NCI-H2196 (cell line): ENCODE measurements around the gene NUP50.
A peak's percentile ranks its signal among the peaks of the same experiment; 100 is the strongest.

Experiments
- DNase-seq: peaks from one replicate; lab custom pipeline; 2025; ENCODE audit not compliant: unreplicated experiment; lab: John Stamatoyannopoulos, UW

NUP50 gene

DNA sequence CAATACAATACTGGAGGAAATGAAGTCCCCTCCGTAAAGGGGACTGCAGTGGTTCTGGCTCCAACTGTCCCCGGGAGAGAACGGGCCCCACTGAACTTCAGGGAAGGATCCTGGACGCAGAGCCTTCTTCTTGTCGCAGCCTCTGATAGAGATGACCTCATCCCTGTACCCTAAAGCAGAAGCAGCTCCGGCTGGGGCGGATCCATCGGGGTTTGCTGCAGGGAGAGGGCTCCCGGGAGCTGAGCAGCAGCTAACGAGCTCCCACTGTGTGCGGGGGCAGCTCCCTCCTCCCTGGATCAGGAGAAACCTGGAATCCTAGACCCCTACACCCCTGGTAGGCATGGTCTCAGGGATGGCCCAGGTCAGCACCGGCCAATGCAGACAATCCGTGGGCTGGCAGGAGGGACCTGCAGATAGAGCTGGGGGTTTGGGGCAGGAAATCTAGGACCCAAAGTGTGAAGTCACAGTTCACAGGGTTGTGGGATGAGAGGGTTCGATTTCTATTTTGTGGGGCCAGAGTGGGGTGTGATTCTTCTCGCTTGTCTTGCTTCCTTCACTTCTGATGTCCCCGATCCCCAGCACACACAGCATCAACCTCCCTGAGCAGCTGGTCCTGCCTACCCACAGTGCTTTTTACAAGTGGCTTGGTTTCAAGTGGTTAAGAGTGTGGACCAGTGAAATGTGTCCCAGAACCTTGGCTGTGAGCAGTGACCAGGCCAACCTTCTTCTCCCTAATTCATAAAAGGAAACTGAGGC is 64.1 kb downstream of the NUP50 start:
- no peak for DNase-seq

DNA sequence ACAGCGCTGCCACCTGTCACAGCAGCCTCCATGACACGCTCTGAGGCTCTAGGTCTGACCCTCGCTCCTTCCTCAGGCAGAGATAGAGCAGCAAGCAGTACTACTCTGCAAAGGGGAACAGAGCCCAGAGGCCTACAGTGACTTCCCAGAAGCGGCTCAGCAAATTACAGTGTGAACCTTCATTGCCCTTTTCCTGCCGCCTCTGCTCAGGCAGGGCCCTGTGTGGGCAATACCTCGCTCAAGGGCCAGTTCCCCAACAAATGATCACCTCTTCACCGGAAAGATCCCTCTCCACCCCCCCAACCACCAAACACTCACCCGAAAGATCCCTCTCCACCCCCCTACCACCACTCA is 64.7 kb downstream of the NUP50 start:
- no peak for DNase-seq

DNA sequence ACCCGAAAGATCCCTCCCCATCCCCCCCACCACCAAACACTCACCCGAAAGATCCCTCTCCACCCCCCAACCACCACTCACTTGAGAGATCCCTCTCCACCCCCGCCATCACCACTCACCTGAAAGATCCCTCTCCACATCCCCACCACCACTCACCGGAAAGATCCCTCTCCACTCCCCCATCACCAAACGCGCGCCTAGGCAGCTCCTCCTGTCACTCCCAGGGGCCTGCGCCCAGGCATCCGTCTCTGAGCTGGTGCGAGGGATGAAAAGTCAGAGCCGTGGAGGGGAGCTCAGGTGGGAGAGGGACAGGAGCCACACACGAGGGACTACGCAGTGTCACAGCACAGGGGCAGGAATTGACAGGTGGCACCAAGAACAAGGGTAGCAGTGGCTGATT is 65.5 kb downstream of the NUP50 start:
- DNase-seq: no peak

DNA sequence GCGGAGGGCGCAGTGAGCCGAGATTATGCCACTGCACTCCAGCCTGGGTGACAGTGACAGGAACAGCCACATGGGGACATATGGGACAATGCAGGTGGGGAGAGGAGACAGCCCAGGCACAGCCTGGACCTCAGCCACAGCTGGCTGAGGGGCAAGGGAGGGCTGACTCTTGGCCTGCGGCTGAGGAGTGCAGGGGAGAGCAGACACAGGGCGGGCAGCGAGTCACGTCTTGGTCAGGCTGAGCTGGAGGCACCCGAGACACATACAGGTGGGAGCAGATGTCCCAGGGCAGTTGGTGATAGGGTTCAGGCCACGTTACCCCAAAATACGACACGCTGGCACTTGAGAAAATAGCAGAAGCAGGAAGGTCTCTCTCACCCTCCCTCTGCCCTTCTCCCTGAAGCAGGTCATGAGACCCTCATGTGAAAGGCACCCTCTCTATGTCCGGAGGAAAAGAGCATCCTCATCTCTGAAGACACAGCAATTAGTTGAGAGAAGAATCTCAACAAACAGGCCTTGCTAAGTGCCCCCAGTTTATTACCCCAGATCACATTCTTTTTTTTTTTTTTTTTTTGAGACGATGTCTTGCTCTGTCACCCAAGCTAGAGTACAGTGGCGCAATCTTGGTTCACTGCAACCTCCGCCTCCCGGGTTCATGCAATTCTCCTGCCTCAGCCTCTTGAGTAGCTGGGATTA is 66.4 kb downstream of the NUP50 start:
- DNase-seq: no peak

DNA sequence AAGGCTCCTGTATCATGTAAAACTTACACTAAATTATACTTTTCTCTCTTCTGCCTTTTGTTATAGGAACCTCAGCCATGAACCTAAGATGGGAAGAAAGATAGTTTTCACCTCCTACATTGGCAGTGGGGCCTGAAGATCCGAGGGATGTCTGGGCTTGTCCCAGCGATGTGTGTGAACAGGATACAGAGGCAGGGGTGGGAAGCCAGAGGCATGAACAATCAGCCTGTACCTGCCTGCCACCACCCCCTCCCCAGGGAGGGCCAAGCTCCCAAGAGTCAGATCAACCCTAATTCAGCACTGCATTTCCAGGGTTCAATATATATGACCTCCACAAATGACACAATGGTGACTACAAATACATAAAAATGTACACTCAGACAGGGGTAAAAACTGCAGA is 67.6 kb downstream of the NUP50 start:
- DNase-seq: no peak

DNA sequence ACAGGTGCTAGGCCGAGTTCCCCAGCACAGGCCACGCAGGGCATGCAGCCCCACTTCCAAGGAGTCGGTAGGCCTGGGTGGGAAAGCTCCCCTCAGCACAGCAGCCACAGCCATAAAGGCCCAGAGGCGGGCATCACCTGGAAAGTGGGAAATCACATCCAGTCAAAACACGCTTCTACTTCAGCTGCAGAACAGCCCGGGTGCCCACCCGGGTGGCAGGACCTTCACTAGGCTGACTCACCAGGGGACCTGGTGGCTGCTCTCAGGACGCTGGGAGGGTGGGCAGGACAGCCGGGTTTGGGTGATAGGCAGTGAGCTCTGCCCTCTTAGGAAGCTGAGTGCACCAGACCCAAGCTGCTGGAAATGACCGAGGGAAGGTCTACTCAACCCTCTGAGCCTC is 69.7 kb downstream of the NUP50 start:
- no peak for DNase-seq

DNA sequence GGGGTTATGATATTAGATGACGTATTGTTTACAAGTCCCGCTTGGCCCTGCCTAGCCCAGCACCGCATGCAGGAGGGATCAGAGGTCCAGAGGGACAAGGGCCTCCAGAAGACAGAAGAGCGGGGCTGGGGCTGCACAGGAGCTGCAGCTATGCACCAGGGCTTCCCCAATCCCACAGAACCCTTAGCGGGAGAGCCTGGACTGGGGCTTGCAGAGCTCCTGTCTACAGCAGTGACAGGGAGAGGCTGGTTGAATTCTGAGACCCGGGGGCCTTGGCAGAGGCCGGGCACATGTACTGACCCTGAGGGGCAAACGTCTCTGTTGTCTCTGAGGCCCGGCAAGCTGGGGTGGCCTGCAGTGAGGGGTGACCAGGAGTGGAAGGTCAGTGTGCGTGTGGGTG is 70.1 kb downstream of the NUP50 start:
- DNase-seq: no peak

DNA sequence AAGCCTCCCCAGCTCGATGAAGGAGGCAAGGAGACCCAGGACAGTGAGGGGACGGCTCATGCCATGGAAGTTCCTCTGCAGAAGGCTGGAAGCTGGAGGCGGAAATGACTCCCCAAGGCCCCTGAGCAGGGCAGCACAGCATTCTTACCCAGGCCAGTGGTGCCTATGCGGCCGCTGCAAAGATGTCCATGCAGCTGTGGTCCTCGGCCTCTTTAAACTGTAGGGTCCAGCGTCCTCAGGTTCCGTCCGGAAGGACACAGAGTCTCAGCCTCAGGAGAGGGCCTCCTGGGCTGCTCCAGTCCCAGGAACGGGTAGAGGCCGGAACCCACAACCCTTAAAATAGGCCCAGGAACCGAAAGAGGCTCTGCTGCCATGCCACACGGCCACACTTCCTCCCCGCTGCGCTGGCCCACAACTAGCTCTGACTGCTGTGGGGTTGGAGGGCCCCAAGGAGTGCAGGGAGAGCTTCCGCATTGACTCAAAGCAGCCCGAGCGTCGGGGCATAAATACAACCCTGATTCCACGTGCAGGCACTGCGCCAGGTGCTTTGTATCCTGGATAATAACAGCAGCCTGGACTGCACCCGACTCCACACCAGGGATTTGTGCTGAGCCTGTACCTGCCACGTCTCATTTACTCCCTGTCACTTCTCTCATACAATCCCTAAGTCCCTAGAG is 71.5 kb downstream of the NUP50 start:
- no peak for DNase-seq

DNA sequence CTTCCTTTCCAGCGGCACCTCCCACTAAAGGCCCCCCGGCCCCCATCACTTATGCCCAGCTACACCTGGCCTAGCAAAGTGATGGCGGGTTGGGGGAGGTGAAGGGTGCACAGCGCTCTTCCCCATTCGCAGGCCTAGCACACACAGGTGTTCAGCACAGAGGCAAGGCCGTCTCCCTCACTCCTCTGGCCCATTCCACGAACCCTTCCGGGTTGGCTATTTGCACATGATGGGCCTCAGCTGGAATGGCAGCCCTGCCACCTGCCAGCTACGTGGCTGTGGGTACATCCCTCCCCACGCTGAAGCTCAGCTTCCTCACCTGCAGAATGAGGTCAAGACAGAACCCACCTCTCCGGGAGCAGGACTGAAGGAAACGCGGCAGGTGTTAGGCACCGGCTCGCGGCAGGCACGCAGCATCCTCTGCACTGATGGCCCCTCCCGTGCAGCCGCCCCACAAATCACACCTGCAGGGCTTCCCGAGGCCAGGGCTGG is 72.2 kb downstream of the NUP50 start:
- peak; percentile 26 for DNase-seq

DNA sequence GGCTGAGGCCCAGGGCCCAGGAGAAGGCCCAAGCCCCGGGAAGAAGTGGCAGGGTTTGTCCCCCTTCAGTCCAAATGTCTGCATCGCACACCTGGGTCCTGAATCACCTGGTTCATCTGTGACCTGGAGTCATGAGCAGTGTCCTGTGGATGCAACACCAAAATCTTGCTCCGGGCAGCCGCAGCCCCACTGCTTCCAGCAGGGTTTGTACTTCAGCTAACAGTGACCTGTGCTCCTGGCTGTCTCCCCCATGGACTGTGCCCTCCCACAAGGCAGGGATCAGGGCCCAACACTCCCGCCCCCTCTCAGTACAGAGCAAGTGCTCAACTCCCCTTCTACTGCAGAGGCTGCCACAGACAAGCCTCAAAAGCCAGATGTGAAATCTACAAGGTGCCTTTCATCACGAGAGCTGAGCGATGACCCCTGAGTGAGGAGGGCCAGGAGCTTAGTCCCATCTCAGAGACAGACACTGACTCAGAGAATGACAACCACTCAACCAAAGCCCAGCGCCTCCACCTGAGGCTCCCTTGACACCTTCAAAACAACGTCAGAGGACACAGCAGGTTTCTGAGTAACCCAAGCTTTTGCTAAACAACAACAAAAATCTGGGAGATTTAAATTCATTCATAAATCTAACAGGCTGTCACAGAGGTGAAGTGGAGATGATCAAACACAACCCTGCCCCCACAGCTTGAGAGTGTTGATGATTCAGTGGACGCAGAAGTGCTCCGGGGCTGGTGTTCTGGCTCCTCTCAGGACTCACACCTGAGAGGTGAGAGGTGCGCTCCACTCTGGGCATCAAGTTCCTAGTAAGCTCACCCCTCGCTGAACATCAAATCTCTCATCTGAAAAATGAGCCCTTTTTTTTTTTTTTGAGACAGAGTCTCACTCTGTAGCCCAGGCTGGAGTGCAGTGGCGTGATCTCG is 73.6 kb downstream of the NUP50 start:
- no peak for DNase-seq
